B cell (primary cell): ENCODE measurements around the gene WDR75. TPM values are rescaled to one million over a fixed set of nuclear protein-coding genes. Genes with fewer than 3 reads are reported as not detected.

Source experiments
- ATAC-seq: fragments of 200-7000 bp; cut with Tn5 transposase; one replicate; pipeline ENCODE4 v1.10.0; 2021; ENCODE audit warnings: low read depth, mild to moderate bottlenecking, moderate number of reproducible peaks, moderate library complexity
- CTCF ChIA-PET: fragments of 350-600 bp; sonication (Branson Sonifier 250); formaldehyde crosslinking; loops from one replicate; lab custom pipeline; 2021; ENCODE audit warnings: antibody characterized with exemption, inconsistent platforms; lab: Charles Lee
- POLR2A ChIA-PET: fragments of 350-600 bp; sonication (Branson Sonifier 250); formaldehyde crosslinking; loops from one replicate; lab custom pipeline; 2021; ENCODE audit warnings: antibody characterized with exemption; lab: Charles Lee
- DNase-seq: peaks from one replicate; pipeline ENCODE4 v3.0.0; 2013
- H2AFZ ChIP-seq: 2 replicates; pipeline ENCODE4 v1.6.1; 2012; ENCODE audit warnings: mild to moderate bottlenecking, low read depth, low read length; ENCODE audit not compliant: insufficient read depth, poor library complexity, severe bottlenecking
- H3K27ac ChIP-seq, 2 donors: 1 replicate in 1 of 2; 2 replicates in 1 of 2; pipeline ENCODE4 v1.5.1; 2012 to 2013; ENCODE audit warnings: low read length in 2 of 2, mild to moderate bottlenecking in 2 of 2, moderate library complexity in 1 of 2
- H3K27me3 ChIP-seq, 4 experiments: fragments of 200-600 bp in 1 of 4; sonication (generic) in 1 of 4; replicated peaks in 1 of 4; 1 replicate in 2 of 4; 2 replicates in 2 of 4; pipeline versions ENCODE4 v1.6.1 to v1.7.0; 2013 to 2016; ENCODE audit warnings: low read length in 3 of 4, mild to moderate bottlenecking in 2 of 4, mixed read lengths in 1 of 4, moderate library complexity in 1 of 4; ENCODE audit not compliant: insufficient read depth in 4 of 4, control insufficient read depth in 3 of 4; ENCODE audit errors: control extremely low read depth in 1 of 4
- H3K36me3 ChIP-seq, 2 experiments: replicated peaks in 1 of 2; 1 replicate in 1 of 2; 2 replicates in 1 of 2; pipeline versions ENCODE4 v1.6.1 to v1.7.1; 2013; ENCODE audit warnings: low read length in 1 of 2; ENCODE audit not compliant: insufficient read depth in 2 of 2, control insufficient read depth in 1 of 2; ENCODE audit errors: control extremely low read depth in 1 of 2, extremely low read depth in 1 of 2
- H3K4me1 ChIP-seq, 2 donors: fragments of 200-600 bp in 1 of 2; sonication (generic) in 1 of 2; 1 replicate in 1 of 2; 2 replicates in 1 of 2; pipeline versions ENCODE4 v1.5.1 to v1.6.1; 2013 to 2017; ENCODE audit warnings: low read length in 2 of 2; ENCODE audit not compliant: control insufficient read depth in 2 of 2, insufficient read depth in 2 of 2
- H3K4me2 ChIP-seq: replicated peaks from 2 replicates; pipeline ENCODE3; 2012; ENCODE audit warnings: mild to moderate bottlenecking, low read depth, low read length; ENCODE audit not compliant: poor library complexity, severe bottlenecking
- H3K4me3 ChIP-seq, 5 experiments: fragments of 200-600 bp in 1 of 5; sonication (generic) in 1 of 5; 1 replicate in 3 of 5; 2 replicates in 2 of 5; pipeline versions ENCODE4 v1.5.1 to v1.7.0; 2011 to 2016; ENCODE audit warnings: low read length in 4 of 5, mild to moderate bottlenecking in 4 of 5, low read depth in 2 of 5, control low read depth in 1 of 5, moderate library complexity in 1 of 5; ENCODE audit not compliant: insufficient read depth in 1 of 5; ENCODE audit errors: control extremely low read depth in 1 of 5, extremely low read depth in 1 of 5
- H3K79me2 ChIP-seq: fragments of 200-600 bp; sonication (generic); one replicate; pipeline ENCODE4 v1.6.0; 2016; ENCODE audit warnings: low read length; ENCODE audit not compliant: control insufficient read depth, insufficient read depth
- H3K9ac ChIP-seq: fragments of 200-600 bp; sonication (generic); 2 replicates; pipeline ENCODE4 v1.6.1; 2017; ENCODE audit warnings: mild to moderate bottlenecking, low read length, moderate library complexity
- H3K9me3 ChIP-seq, 3 donors: one replicate each; pipeline versions ENCODE4 v1.6.1 to v1.7.1; 2013; ENCODE audit warnings: low read length in 2 of 3; ENCODE audit not compliant: control insufficient read depth in 2 of 3, insufficient read depth in 1 of 3; ENCODE audit errors: control extremely low read depth in 1 of 3
- H4K20me1 ChIP-seq: 2 replicates; pipeline ENCODE4 v1.6.0; 2012; ENCODE audit warnings: mild to moderate bottlenecking, low read length; ENCODE audit not compliant: insufficient read depth, control insufficient read depth, poor library complexity, severe bottlenecking
- H3K27ac Mint-ChIP-seq: one replicate; pipeline ENCODE4 v1.8.0; 2021; ENCODE audit warnings: mixed read lengths
- H3K27me3 Mint-ChIP-seq: one replicate; pipeline ENCODE4 v1.8.0; 2021; ENCODE audit warnings: mixed read lengths
- H3K4me1 Mint-ChIP-seq: one replicate; pipeline ENCODE4 v1.8.0; 2021; ENCODE audit warnings: mixed read lengths
- H3K4me3 Mint-ChIP-seq: one replicate; pipeline ENCODE4 v1.8.0; 2021; ENCODE audit warnings: mixed read lengths
- H3K9me3 Mint-ChIP-seq: one replicate; pipeline ENCODE4 v1.8.0; 2022; ENCODE audit warnings: mixed read lengths; ENCODE audit not compliant: insufficient read depth
- EZH2 ChIP-seq: IDR thresholded peaks from 2 replicates; pipeline ENCODE4 v1.6.1; 2012; ENCODE audit warnings: borderline replicate concordance, low read depth, mild to moderate bottlenecking, moderate library complexity, low read length; ENCODE audit not compliant: insufficient read depth, poor library complexity, severe bottlenecking
- WGBS: methylation state at CpG from one replicate; pipeline ENCODE4 v1.1.5; 2013; ENCODE audit warnings: missing lambda C conversion rate; ENCODE audit not compliant: insufficient coverage; 5-methylcytosine and 5-hydroxymethylcytosine counted together
- intact Hi-C: fragments of 100-400 bp; cut with micrococcal nuclease; formaldehyde crosslinking; loops from one replicate; pipeline ENCODE4 v1.10.0; 2022
- polyA plus RNA-seq: library from polyadenylated mRNA; depleted of rRNA; stranded (reverse); fragments of >200 nt; gene quantifications from 2 replicates; pipeline ENCODE4 v1.2.3, GENCODE V29; 2012
- total RNA-seq, 2 donors: library from RNA; stranded (reverse); fragments of 120-200 nt in 1 of 2; gene quantifications; 1 replicate in 1 of 2; 2 replicates in 1 of 2; pipeline versions ENCODE4 v1.2.3 to v1.2.4, GENCODE V29; 2013 to 2022
- TF ChIP-seq, protein P1 (sequence below): fragments of 200-600 bp; IDR thresholded peaks from one replicate; pipeline ENCODE4 v1.8.0; 2022; ENCODE audit warnings: antibody characterized with exemption, mild to moderate bottlenecking

Gene WDR75
- total and polyA plus RNA-seq, 2 donors (not counting 1 experiment from before 2014, with no cell fraction given): 17.6 to 51.2 TPM

DNA sequence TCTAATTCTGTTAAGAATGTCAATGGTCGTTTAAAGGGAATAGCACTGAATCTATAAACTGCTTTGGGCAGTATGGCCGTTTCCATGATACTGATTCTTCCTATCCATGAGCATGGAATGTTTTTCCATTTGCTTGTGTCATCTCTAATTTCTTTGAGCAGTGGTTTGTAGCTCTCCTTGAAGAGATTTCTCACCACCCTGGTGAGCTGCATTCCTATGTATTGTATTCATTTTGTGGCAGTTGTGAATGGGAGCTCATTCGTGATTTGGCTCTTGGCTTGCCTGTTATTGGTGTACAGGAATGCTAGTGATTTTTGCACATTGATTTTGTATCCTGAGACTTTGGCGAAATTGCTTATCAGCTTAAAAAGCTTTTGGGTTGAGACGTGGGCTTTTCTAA, 38.3 kb upstream of the WDR75 start:
- Histone ChIP-seq H3K79me2 (no peaks in the 10 kb centered on the region), H3K4me2 (no peak overlapping the region), H2AFZ (no peak overlapping the region), H3K4me1 (no peaks in the 10 kb centered on the region), H3K27me3 (peaks cover 0 to 4% (median 0%) of the 10 kb centered on the region in 4 experiments), H3K4me3 (no peak overlapping the region), H3K27ac (no peak overlapping the region), H3K9me3 (no peaks in the 10 kb centered on the region), H4K20me1 (no peaks in the 10 kb centered on the region), H3K9ac (no peak overlapping the region), H3K36me3 (no peaks in the 10 kb centered on the region)
- no peak overlapping the region for H3K27ac Mint-ChIP-seq
- no peaks in the 10 kb centered on the region for H3K9me3 Mint-ChIP-seq
- H3K27me3 Mint-ChIP-seq: peaks cover 4% of the 10 kb centered on the region
- no peak for ATAC-seq
- DNase-seq: no peak
- ChIA-PET POLR2A (no interaction called here), CTCF (interaction anchor here (2.3 kb wide), 1 partner anchor 9 kb away, joined by 7 read pairs; no protein-coding TSS in a partner anchor)
- no peak overlapping the region for H3K4me3 Mint-ChIP-seq
- no peaks in the 10 kb centered on the region for H3K4me1 Mint-ChIP-seq
- TF ChIP-seq, protein P1, sequence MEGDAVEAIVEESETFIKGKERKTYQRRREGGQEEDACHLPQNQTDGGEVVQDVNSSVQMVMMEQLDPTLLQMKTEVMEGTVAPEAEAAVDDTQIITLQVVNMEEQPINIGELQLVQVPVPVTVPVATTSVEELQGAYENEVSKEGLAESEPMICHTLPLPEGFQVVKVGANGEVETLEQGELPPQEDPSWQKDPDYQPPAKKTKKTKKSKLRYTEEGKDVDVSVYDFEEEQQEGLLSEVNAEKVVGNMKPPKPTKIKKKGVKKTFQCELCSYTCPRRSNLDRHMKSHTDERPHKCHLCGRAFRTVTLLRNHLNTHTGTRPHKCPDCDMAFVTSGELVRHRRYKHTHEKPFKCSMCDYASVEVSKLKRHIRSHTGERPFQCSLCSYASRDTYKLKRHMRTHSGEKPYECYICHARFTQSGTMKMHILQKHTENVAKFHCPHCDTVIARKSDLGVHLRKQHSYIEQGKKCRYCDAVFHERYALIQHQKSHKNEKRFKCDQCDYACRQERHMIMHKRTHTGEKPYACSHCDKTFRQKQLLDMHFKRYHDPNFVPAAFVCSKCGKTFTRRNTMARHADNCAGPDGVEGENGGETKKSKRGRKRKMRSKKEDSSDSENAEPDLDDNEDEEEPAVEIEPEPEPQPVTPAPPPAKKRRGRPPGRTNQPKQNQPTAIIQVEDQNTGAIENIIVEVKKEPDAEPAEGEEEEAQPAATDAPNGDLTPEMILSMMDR: no peak
- TF ChIP-seq EZH2: no peak
- intact Hi-C loops: no loop called here
- 93% methylated on average over 3 of the region's 5 CpGs for WGBS

DNA sequence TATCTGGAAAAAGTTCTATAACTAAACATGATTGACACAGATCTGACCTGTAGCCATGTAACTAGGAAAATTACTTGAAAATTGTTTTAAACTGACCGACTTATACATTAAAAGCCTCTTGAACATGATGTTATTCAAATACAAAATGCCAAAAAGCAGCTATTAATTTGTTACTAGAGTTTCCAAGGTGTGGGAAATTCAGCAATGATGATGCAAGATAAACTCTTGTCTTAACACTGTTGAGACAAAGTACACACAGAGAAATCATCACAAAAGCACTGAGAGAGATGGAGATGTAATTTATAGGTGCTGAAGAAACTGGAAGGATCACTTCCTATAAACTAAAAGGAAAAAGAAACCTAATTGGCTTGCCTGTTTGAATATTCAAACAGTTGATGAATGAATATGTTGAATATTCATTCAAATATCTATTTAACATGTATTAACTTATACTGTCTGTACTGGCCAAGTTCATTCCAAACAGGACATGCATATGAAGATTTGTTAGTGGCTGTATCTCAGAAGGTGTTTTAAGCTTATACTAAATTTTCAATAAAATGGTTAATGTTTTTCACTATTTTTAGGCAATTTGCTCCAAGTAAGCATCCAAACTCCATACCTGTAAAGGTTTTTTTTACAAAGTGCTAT, 34.6 kb upstream of the WDR75 start:
- ChIA-PET CTCF (interaction anchor here (1.2 kb wide), 2 partner anchors 9 to 312 kb away, joined by 3 to 4 read pairs; no protein-coding TSS in a partner anchor), POLR2A (no interaction called here)
- Histone ChIP-seq H3K4me2 (no peak overlapping the region), H3K27ac (no peak overlapping the region), H3K9me3 (no peaks in the 10 kb centered on the region), H3K4me1 (no peaks in the 10 kb centered on the region), H3K36me3 (no peaks in the 10 kb centered on the region), H4K20me1 (no peaks in the 10 kb centered on the region), H2AFZ (no peak overlapping the region), H3K79me2 (no peaks in the 10 kb centered on the region), H3K27me3 (peaks cover 0 to 4% (median 0%) of the 10 kb centered on the region in 4 experiments), H3K4me3 (no peak overlapping the region), H3K9ac (no peak overlapping the region)
- WGBS: no CpG with 5 or more reads among the region's 1 CpG
- ATAC-seq (no peak), DNase-seq (no peak)
- H3K27me3 Mint-ChIP-seq: peaks cover 4% of the 10 kb centered on the region
- no peak overlapping the region for H3K4me3 Mint-ChIP-seq
- no peaks in the 10 kb centered on the region for H3K4me1 Mint-ChIP-seq
- intact Hi-C loops: no loop called here
- no peaks in the 10 kb centered on the region for H3K9me3 Mint-ChIP-seq
- TF ChIP-seq, protein P1: no peak
- TF ChIP-seq EZH2: no peak
- H3K27ac Mint-ChIP-seq: no peak overlapping the region
